ENCODE data around the gene RBBP8NL. TPM values are rescaled to one million over a fixed set of nuclear protein-coding genes. Genes with fewer than 3 reads are reported as not detected.

The RBBP8NL gene
- total RNA-seq, 1 donor from 2014 or later: not detected

DNA sequence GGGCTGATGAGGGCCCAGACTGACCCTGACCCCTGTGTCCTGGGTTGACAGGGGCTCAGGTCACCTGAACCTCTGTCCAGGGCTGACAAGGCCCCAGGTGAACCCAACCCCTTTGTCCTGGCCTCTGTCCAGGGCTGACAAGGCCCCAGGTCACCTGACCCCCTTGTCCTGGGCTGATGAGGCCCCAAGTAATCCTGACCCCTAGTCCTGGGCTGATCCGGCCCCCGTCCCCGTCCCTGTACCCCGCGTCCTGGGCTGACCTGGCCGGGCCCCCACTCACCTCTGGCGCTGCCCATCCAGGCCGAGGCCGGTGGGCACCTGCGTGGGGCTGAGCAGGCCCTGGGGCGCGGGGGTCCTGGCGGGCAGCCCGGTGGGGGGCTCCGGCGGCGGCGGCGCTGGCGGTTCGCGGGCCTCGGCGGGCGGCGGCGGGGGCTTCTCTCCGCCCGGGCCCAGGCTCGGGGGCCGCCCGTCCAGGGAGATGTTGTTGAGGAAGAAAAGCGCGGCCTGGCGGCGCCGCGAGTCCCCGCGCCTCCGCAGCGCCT is 20.6 kb downstream of the RBBP8NL start:
- Mint-ChIP-seq H3K27me3 (no peaks in the 10 kb centered on the region), H3K9me3 (no peaks in the 10 kb centered on the region), H3K4me1 (peaks cover 24% of the 10 kb centered on the region), H3K4me3 (peak overlapping the region; percentile 87), H3K36me3 (ENCODE audit: low read depth) (peaks cover 2% of the 10 kb centered on the region), H3K27ac (peak overlapping the region; percentile 41)
- intact Hi-C loops (cut with micrococcal nuclease): loop anchor here (1.0 to 5.0 kb wide), 4 partner anchors 19 to 385 kb away; partner anchors contain the start of genes ADRM1 and RPS21
- DNase-seq: no peak

DNA sequence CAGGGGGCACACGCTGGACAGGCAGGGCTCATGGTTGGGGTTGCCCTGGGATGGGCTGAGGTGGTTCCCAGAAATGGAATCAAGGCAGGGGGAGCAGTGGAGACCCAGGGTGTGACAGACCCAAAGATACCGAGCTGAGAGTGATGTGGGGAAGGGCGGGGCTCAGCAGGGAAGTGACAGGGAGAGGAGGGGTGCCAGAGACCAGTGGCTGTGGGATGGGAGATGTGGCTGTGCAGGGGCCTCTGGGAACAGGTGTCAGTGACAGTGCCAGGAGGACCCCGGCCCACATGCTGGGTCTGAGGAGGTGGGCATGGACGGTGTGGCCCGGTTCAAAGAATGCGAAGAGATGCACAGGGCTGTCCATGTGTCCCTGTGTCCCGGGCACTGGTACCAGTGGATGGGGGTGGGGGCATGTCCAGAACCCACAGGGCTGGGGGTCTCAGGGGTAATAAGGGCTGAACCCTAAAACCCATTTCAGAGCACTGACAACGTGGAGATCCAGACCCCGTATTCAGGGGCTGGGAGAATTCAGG is 21.3 kb downstream of the RBBP8NL start:
- peak overlapping the region; percentile 87 for H3K4me3 Mint-ChIP-seq

DNA sequence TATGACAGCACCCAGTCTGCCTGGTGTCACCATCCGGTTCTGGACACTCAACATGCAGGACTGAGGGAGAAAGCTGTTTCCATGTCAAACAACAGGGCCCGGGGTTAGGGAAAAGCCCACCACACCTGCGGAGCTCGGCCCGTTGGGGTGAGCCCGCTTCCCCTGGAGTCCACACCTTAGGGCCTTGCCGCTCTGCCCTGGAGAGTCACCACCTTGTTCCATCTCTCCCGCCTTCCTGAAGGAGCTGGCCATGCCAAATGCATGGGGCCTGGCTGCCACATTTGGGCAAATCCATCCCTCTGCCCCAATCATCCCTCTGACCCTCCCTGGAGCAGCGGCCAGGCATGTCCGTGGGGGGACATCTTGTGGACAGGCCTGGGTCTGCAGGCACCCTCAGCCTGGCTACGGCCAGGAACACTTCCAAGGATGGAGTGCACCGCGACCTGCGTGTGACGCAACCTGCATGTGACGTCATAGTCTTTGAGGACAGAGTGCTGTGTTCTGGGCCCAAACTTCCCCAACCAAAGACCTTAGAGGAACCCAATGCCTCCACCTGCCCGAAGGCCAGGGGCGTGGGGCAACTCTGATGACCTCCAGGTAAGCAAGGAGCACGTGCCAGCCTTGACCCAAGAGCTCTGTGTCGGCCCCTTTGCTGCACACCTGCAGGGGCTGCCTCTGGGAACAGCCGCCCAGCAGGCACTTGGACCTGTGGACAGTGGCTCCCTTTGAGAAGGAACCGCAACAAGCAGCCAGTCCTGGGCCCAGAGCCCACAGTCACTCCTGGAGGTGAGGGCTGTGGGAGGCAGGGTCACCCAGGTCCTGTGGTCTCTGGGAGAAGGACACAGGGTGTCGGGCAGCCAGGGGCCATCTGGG is 22.0 kb downstream of the RBBP8NL start:
- H3K9me3 Mint-ChIP-seq: no peaks in the 10 kb centered on the region
- H3K27ac Mint-ChIP-seq: peak overlapping the region; percentile 83
- intact Hi-C loops (cut with micrococcal nuclease): loop anchor here (5.0 kb wide), 2 partner anchors 103 to 212 kb away; partner anchors contain the start of gene ADRM1
- peaks cover 2% of the 10 kb centered on the region for H3K36me3 Mint-ChIP-seq (ENCODE audit: low read depth)
- peak overlapping the region; percentile 87 for H3K4me3 Mint-ChIP-seq
- no peaks in the 10 kb centered on the region for H3K27me3 Mint-ChIP-seq
- DNase-seq: no peak
- H3K4me1 Mint-ChIP-seq: peaks cover 24% of the 10 kb centered on the region

More for the DNA sequence above, 21.3 kb downstream of the RBBP8NL start:
- peaks cover 2% of the 10 kb centered on the region for H3K36me3 Mint-ChIP-seq (ENCODE audit: low read depth)
- H3K4me1 Mint-ChIP-seq: peaks cover 24% of the 10 kb centered on the region
- H3K27ac Mint-ChIP-seq: peak overlapping the region; percentile 83
- H3K9me3 Mint-ChIP-seq: no peaks in the 10 kb centered on the region
- intact Hi-C loops (cut with micrococcal nuclease): loop anchor here (5.0 kb wide), 2 partner anchors 104 to 211 kb away; partner anchors contain the start of gene ADRM1
- H3K27me3 Mint-ChIP-seq: no peaks in the 10 kb centered on the region
- peak; percentile 67 for DNase-seq

DNA sequence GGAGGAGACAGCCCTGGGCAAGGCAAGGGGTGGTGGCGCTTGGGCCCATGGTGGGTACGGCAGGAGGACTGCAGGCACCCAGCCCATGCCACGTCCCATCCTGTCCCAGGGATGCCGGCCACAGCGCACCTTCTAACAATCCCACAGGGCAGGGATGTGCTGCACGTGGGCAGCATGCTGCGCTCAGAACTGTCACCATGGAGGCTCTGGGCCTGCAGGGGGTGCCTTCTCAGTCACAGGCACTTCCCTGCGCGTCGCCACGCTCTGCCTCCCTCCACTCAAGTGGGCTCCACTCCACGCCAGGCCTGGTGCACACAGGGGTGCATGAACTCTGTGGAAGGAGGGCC is 22.6 kb downstream of the RBBP8NL start:
- Mint-ChIP-seq H3K9me3 (no peaks in the 10 kb centered on the region), H3K36me3 (ENCODE audit: low read depth) (peaks cover 2% of the 10 kb centered on the region), H3K4me3 (no peak overlapping the region)

DNA sequence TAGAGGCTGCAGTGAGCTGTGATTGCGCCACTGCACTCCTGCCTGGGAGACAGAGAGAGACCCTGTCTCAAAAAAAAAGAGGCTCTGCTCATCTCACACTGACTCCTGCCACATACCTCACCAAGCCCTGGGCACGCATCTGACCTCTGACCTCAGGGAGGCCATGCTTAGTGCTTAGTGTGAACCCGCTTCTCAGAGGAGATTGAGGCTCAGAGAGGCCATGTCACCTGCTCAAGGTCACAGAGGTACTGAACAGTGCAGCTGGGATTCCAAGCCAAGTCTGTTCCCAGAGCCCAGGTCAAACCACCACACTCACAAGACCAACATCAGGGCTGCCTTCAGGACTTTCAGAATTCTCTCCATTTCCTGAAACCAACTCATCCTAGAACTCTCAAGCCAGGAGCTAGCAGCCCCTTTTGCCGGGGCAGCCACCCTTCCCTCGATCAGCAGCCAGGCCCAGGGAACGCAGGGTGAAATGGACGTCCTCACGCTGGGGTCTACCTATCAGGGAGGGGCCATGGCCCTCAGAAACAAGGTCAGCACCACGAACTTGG is 23.1 kb downstream of the RBBP8NL start:
- intact Hi-C loops (cut with micrococcal nuclease): no loop called here
- no peaks in the 10 kb centered on the region for H3K27me3 Mint-ChIP-seq
- peaks cover 2% of the 10 kb centered on the region for H3K36me3 Mint-ChIP-seq (ENCODE audit: low read depth)
- DNase-seq: no peak
- H3K4me1 Mint-ChIP-seq: peaks cover 13% of the 10 kb centered on the region
- no peak overlapping the region for H3K27ac Mint-ChIP-seq
- no peaks in the 10 kb centered on the region for H3K9me3 Mint-ChIP-seq
- H3K4me3 Mint-ChIP-seq: peak overlapping the region; percentile 10

More for the DNA sequence above, 22.6 kb downstream of the RBBP8NL start:
- no peak for DNase-seq
- H3K4me1 Mint-ChIP-seq: peaks cover 18% of the 10 kb centered on the region
- H3K27ac Mint-ChIP-seq: no peak overlapping the region
- intact Hi-C loops (cut with micrococcal nuclease): loop anchor here (5.0 kb wide), 2 partner anchors 102 to 213 kb away; partner anchors contain the start of gene ADRM1
- no peaks in the 10 kb centered on the region for H3K27me3 Mint-ChIP-seq

DNA sequence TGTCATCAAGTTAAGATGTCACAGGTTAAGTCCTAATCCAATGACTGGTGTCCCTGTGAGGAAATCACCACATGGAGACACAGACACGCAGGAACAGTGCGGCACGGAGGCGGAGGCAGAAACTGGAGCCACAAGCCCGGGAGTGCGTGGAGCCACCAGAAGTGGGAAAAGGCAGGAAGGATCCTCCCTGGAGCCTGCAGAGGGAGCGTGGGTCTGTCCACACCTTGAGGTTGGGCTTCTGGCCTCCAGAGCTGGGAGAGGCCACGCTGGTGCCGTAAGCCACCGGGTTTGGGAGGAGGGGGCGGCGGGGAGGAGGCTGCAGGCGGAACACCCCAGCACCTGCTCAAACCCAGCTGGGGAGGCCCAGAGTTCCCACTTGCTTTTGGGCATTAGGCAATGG is 24.0 kb downstream of the RBBP8NL start:
- intact Hi-C loops (cut with micrococcal nuclease): no loop called here
- H3K27ac Mint-ChIP-seq: no peak overlapping the region
- H3K4me3 Mint-ChIP-seq: peak overlapping the region; percentile 11
- H3K4me1 Mint-ChIP-seq: peaks cover 13% of the 10 kb centered on the region
- H3K36me3 Mint-ChIP-seq (ENCODE audit: low read depth): peaks cover 2% of the 10 kb centered on the region
- no peaks in the 10 kb centered on the region for H3K9me3 Mint-ChIP-seq
- H3K27me3 Mint-ChIP-seq: no peaks in the 10 kb centered on the region
- DNase-seq: no peak

DNA sequence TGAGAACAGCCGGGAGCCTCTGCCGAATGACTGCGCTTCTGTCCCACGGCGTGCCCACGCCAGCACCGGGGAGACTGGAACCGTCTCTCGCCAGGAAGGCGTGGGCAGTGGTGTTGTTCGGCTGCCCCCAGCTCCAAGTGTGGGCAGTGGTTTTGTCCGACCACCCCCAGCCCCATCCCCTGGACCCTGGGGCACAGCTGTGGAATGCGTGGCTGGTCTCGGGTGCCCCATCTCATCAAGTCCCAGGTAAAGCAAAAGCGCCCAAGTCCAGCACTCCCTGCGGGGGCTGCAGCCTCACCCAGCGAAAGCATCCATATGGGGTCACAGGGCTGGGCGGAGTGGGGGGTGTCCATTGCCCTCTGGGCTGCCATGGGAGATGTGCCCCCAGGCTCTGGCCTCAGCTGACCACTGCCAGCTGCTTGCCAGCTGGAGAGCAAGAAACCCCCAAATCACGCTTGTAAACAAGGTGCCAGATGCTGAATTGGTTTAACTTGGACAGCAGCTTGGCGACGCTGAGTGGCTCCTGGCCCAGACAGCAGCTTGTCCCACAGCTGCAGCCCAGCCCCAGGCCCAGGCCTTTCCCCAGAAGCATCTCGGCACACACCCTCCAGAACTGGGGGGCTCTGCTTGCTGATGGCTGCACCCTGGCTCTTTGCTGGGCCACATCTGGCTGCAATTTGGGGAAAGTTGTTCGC is 24.7 kb downstream of the RBBP8NL start:
- Mint-ChIP-seq H3K27me3 (no peaks in the 10 kb centered on the region), H3K36me3 (ENCODE audit: low read depth) (peaks cover 8% of the 10 kb centered on the region), H3K4me3 (no peak overlapping the region), H3K27ac (no peak overlapping the region), H3K9me3 (peaks cover 7% of the 10 kb centered on the region), H3K4me1 (peaks cover 12% of the 10 kb centered on the region)
- no peak for DNase-seq
- intact Hi-C loops (cut with micrococcal nuclease): no loop called here

DNA sequence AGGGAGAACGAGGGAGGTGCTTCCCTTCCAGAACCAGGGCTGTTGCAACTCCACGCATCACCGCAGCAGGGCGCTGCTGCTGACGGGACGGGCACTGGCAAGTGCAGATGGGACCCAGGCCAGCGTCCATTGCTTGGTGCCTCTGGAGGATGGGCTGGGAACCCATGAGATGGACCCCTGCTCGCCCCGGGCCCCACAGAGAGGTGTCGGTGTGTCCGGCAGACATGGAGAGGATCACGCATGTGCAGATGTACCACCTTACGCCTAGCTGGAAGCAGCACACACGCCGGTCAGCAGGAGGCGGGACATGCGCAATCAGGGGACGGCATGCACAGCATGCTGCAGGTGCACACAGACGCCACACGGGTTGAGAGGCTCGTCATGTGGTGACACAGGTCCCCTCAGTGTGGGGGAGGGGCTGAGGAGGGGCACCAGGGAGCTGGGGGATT is 26.0 kb downstream of the RBBP8NL start:
- intact Hi-C loops (cut with micrococcal nuclease): no loop called here
- H3K4me3 Mint-ChIP-seq: no peak overlapping the region
- no peak overlapping the region for H3K27ac Mint-ChIP-seq

DNA sequence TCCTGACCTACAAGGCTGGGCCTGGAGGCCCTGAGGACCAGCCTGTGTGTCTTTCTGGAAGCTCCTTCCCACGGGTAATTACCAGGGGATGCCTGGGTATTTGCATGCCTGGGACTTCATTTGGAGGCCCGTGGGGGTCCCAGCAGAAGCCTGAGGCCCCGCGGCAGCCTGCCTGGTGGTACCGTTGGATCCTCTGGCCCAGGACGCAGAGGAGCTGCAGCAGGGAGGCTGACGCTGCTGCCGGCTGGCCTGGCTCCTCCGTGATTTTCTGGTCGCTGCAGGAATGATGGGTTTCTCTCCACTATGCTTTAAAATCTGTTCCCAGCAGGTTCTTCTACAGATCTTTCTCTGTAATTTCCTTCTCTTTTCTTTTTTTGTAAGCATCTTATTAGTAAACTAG is 26.8 kb downstream of the RBBP8NL start:
- intact Hi-C loops (cut with micrococcal nuclease): no loop called here
- no peak overlapping the region for H3K4me3 Mint-ChIP-seq
- peaks cover 8% of the 10 kb centered on the region for H3K9me3 Mint-ChIP-seq
- no peak for DNase-seq
- peaks cover 17% of the 10 kb centered on the region for H3K36me3 Mint-ChIP-seq (ENCODE audit: low read depth)
- H3K27me3 Mint-ChIP-seq: no peaks in the 10 kb centered on the region
- H3K4me1 Mint-ChIP-seq: peaks cover 6% of the 10 kb centered on the region
- no peak overlapping the region for H3K27ac Mint-ChIP-seq

More for the DNA sequence above, 26.0 kb downstream of the RBBP8NL start:
- H3K36me3 Mint-ChIP-seq (ENCODE audit: low read depth): peaks cover 15% of the 10 kb centered on the region
- H3K4me1 Mint-ChIP-seq: peaks cover 12% of the 10 kb centered on the region
- peaks cover 8% of the 10 kb centered on the region for H3K9me3 Mint-ChIP-seq
- DNase-seq: no peak
- H3K27me3 Mint-ChIP-seq: no peaks in the 10 kb centered on the region

DNA sequence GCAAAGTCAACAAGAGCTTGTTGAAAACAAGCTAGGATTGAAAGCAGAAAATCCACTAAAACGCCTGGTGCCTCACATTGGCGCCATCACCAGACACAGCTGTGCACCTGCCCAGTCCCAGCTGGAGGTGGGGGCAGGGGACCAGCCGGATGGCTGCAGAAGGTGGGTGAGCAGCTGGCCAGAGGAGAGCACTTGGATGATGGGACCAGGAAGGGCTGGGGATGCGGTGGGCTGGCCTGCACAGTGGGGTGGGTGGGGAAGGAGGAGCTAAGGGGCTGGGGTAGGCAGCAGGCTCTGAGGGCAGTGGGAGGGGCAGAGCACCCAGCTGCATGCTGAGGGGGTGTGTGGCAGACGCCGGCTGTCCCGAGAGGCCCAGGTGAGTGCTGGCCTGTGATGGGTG is 27.3 kb downstream of the RBBP8NL start:
- no peak for DNase-seq
- intact Hi-C loops (cut with micrococcal nuclease): no loop called here
- H3K27ac Mint-ChIP-seq: no peak overlapping the region
- peaks cover 18% of the 10 kb centered on the region for H3K36me3 Mint-ChIP-seq (ENCODE audit: low read depth)
- no peaks in the 10 kb centered on the region for H3K27me3 Mint-ChIP-seq
- H3K9me3 Mint-ChIP-seq: peaks cover 8% of the 10 kb centered on the region
- peaks cover 2% of the 10 kb centered on the region for H3K4me1 Mint-ChIP-seq
- no peak overlapping the region for H3K4me3 Mint-ChIP-seq

DNA sequence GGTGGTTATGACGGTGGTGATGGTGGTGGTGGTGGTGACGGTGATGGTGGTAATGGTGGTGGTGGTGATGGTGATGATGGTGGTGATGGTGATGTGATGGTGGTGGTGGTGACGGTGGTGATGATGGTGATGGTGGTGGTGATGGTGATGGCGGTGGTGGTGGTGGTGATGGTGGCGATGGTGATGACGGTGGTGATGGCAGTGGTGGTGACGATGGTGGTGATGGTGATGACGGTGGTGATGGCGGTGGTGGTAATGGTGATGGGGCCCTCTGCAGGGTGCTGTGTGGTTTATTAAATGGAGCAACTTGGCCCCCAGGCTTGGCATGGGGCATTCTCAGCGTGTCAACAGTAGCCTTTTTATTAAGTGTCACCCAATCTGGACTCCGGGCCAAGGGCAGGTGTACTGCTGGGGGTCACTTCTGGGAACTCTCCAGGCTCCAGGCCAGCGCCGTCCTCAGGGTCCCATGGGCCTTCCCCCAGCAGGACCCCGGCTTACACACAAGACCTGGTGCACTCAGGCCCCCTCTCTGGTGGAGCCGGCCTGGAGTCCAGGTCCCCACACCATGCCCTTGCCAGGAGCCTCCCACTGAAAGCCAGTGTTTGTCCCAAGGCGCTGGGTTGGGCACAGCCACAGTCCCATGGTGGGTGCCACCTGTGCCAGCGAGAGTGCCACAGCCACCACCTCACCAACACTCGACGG is 29.1 kb downstream of the RBBP8NL start:
- DNase-seq: no peak
- H3K4me3 Mint-ChIP-seq: no peak overlapping the region
- H3K27ac Mint-ChIP-seq: no peak overlapping the region
- H3K9me3 Mint-ChIP-seq: peaks cover 8% of the 10 kb centered on the region
- H3K36me3 Mint-ChIP-seq (ENCODE audit: low read depth): peaks cover 20% of the 10 kb centered on the region
- H3K4me1 Mint-ChIP-seq: peaks cover 2% of the 10 kb centered on the region
- no peaks in the 10 kb centered on the region for H3K27me3 Mint-ChIP-seq
- intact Hi-C loops (cut with micrococcal nuclease): no loop called here

DNA sequence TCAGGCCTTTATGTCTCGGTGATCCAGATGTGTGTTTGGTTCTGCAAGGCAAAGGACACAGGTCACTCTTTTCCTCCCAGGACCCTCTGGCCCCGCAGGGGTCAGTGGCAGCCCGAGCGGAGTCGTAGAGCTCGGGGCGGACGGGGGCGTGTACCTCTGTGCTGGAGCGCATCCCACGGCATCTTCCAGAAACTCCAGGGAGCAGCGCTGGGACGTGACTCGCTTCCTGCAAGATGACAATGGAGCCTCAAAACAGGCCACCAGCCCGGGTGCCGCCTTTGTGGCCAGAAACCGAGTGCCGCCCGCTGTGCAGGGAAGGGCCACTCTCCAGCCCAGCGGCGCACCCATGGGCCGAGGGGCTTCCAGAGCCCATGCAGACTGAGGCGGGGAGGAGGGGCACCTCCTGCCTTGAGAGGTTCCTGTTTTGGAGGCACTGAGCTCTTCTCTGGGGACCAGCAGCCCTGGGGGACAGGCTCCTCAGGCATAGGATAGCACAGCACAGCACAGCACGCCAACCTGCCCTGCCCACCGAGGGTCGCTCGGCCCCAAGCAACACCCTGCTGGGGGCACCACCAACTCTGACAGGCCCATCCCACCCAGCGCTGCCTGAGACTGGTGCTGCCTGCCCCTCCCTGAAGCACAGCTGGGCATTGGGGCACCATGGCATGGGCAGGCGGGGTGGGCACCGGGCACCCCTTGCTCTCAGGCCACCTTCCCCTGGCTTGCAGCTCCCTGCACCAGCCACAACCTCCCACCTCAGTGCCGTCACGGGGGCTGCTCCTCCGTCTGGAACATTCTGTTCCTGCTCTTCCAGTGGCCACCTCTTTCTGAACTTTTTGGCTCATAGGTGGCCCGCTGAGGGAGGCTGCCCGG is 30.7 kb downstream of the RBBP8NL start:
- Mint-ChIP-seq H3K4me1 (peaks cover 2% of the 10 kb centered on the region), H3K9me3 (peaks cover 8% of the 10 kb centered on the region), H3K27me3 (no peaks in the 10 kb centered on the region), H3K36me3 (ENCODE audit: low read depth) (peaks cover 19% of the 10 kb centered on the region), H3K27ac (no peak overlapping the region), H3K4me3 (no peak overlapping the region)
- intact Hi-C loops (cut with micrococcal nuclease): no loop called here
- no peak for DNase-seq

All from activated CD4-positive, alpha-beta T cell treated with anti-CD3 and anti-CD28 coated beads, Interleukin-2, amount 10 ng/mL, durations not matched to agents 24 days and 14 days (primary cell).